Panc1 (cell line): ENCODE results near the gene FFAR2. TPM values are rescaled to one million over a fixed set of nuclear protein-coding genes. Genes with fewer than 3 reads are reported as not detected.

Source experiments
- ATAC-seq: fragments of 200-7000 bp; cut with Tn5 transposase; 2 replicates; pipeline ENCODE4 v1.9.1; 2020; ENCODE audit warnings: mild to moderate bottlenecking, moderate library complexity
- BruUV-seq: library from RNA; stranded (reverse); fragments of 400-500 nt; replicated peaks from 2 replicates; lab custom pipeline; 2021; lab: Mats Ljungman, UMichigan
- CTCF ChIA-PET: fragments of 300-600 bp; sonication (Branson Sonifier 250); formaldehyde crosslinking; loops from one replicate; lab custom pipeline; 2022; ENCODE audit warnings: antibody characterized with exemption; lab: Charles Lee
- POLR2A ChIA-PET: fragments of 300-600 bp; sonication (Branson Sonifier 250); formaldehyde crosslinking; loops from one replicate; lab custom pipeline; 2022; ENCODE audit warnings: antibody characterized with exemption; lab: Charles Lee
- DNase-seq: peaks from one replicate; pipeline ENCODE4 v3.0.0-alpha.2; 2010; ENCODE audit warnings: low read depth, low spot score
- H3K27ac ChIP-seq: 2 replicates; pipeline ENCODE4 v1.5.1; 2011; ENCODE audit warnings: mild to moderate bottlenecking, low read length, inconsistent platforms
- H3K27me3 ChIP-seq: fragments of 200-500 bp; sonication (Bioruptor generic); 2 replicates; pipeline ENCODE4 v1.6.0; 2014; ENCODE audit warnings: low read length, inconsistent platforms; ENCODE audit not compliant: control insufficient read depth, insufficient read depth
- H3K36me3 ChIP-seq: fragments of 200-500 bp; sonication (Bioruptor generic); 2 replicates; pipeline ENCODE4 v1.5.1; 2014; ENCODE audit warnings: inconsistent platforms, mild to moderate bottlenecking, low read length, moderate library complexity; ENCODE audit not compliant: control insufficient read depth, insufficient read depth
- H3K4me1 ChIP-seq: 2 replicates; pipeline ENCODE4 v1.5.1; 2011; ENCODE audit warnings: inconsistent platforms, mild to moderate bottlenecking, low read length, moderate library complexity; ENCODE audit not compliant: control insufficient read depth, insufficient read depth
- H3K4me3 ChIP-seq, 2 experiments: 2 replicates each; pipeline ENCODE4 v1.5.1; 2011 to 2012; ENCODE audit warnings: low read depth in 2 of 2, low read length in 2 of 2, mild to moderate bottlenecking in 2 of 2, inconsistent platforms in 1 of 2, moderate library complexity in 1 of 2
- H3K9me3 ChIP-seq: fragments of 200-500 bp; sonication (Bioruptor generic); 2 replicates; pipeline ENCODE4 v1.5.1; 2014; ENCODE audit warnings: low read depth, mild to moderate bottlenecking, inconsistent platforms, low read length, moderate library complexity; ENCODE audit not compliant: control insufficient read depth, insufficient read depth
- CTCF ChIP-seq: fragments of 450-650 bp; IDR thresholded peaks from 2 replicates; pipeline ENCODE4 v1.5.1; 2017; ENCODE audit warnings: mild to moderate bottlenecking
- POLR2AphosphoS5 ChIP-seq: IDR thresholded peaks from 2 replicates; pipeline ENCODE4 v1.6.1; 2012; ENCODE audit warnings: mild to moderate bottlenecking, low read depth, low read length, moderate library complexity
- REST ChIP-seq, 2 experiments: IDR thresholded peaks; 2 replicates each; pipeline ENCODE4 v1.6.1; 2011 to 2012; ENCODE audit warnings: low read depth in 2 of 2, control low read depth in 1 of 2, low read length in 1 of 2, mild to moderate bottlenecking in 1 of 2, moderate library complexity in 1 of 2; ENCODE audit not compliant: insufficient read depth in 1 of 2
- SIN3A ChIP-seq: IDR thresholded peaks from 2 replicates; pipeline ENCODE4 v1.6.1; 2012; ENCODE audit warnings: low read depth, mild to moderate bottlenecking, low read length, moderate library complexity, borderline replicate concordance; ENCODE audit not compliant: insufficient read depth
- TCF7L2 ChIP-seq: IDR thresholded peaks from 2 replicates; pipeline ENCODE4 v1.6.1; 2011; ENCODE audit warnings: mild to moderate bottlenecking, low read depth, low read length, inconsistent platforms
- in situ Hi-C: cut with HindIII; loops from 2 replicates; pipeline ENCODE4 v1.10.0; 2016; ENCODE audit warnings: low sequenced_read_pairs, low pct_unique_long_range_greater_than_20kb
- intact Hi-C: fragments of 100-400 bp; cut with micrococcal nuclease; formaldehyde crosslinking; loops from one replicate; pipeline ENCODE4 v1.10.0; 2022; ENCODE audit not compliant: unreplicated experiment
- total RNA-seq: library from RNA; stranded (reverse); gene quantifications from one replicate; pipeline ENCODE4 v1.2.1, GENCODE V29; 2021; ENCODE audit not compliant: unreplicated experiment

FFAR2 gene
- total RNA-seq, 1 experiment from 2014 or later = not detected

- in situ Hi-C loops = no loop called here
- no peak for TF ChIP-seq REST (IDR thresholded peaks at IDR 0.05; ENCODE audit: insufficient read depth in 1 of 2, low read depth in 2 of 2, low read length in 1 of 2)
- TF ChIP-seq POLR2AphosphoS5 = no peak
- no peak for TF ChIP-seq TCF7L2
- TF ChIP-seq SIN3A = no peak
- no peak for TF ChIP-seq CTCF
- Histone ChIP-seq H3K36me3 (no peaks in the 10 kb centered on the region), H3K4me1 (no peaks in the 10 kb centered on the region; the same call in 1 of the 2 replicates), H3K4me3 (no peak overlapping the region), H3K9me3 (no peaks in the 10 kb centered on the region), H3K27me3 (peaks cover 14% of the 10 kb centered on the region), H3K27ac (no peak overlapping the region)
- no TSS peak for BruUV-seq
- POLR2A ChIA-PET = no interaction called here
- intact Hi-C loops = no loop called here
- DNase-seq = no peak
- CTCF ChIA-PET = no interaction called here
- ATAC-seq = no peak
Observed at GRCh38 chr19:35417278-35417677, 30.8 kb upstream of the FFAR2 start.

- Histone ChIP-seq H3K27ac (no peak overlapping the region), H3K27me3 (peaks cover 14% of the 10 kb centered on the region), H3K4me3 (no peak overlapping the region), H3K4me1 (no peaks in the 10 kb centered on the region; the same call in 1 of the 2 replicates), H3K9me3 (no peaks in the 10 kb centered on the region), H3K36me3 (no peaks in the 10 kb centered on the region)
- CTCF ChIA-PET = no interaction called here
- DNase-seq = no peak
- POLR2A ChIA-PET = no interaction called here
- TF ChIP-seq REST (IDR thresholded peaks at IDR 0.05; ENCODE audit: insufficient read depth in 1 of 2, low read depth in 2 of 2, low read length in 1 of 2) (no peak), POLR2AphosphoS5 (no peak), SIN3A (no peak), CTCF (no peak), TCF7L2 (no peak)
- no TSS peak for BruUV-seq
- intact Hi-C loops = no loop called here
- ATAC-seq = no peak
- in situ Hi-C loops = no loop called here
Observed at GRCh38 chr19:35417713-35418534, 30.1 kb upstream of the FFAR2 start.
